H4 (cell line): Measurements from ENCODE around the gene ADGRE2. TPM values are rescaled to one million over a fixed set of nuclear protein-coding genes. Genes with fewer than 3 reads are reported as not detected.
"Not testable (repeated sequence)": the region's sequence is repeated elsewhere in the genome, so short reads cannot be mapped to it uniquely, and the experiment has no call there.

Experiments used
- DNase-seq: peaks from one replicate; pipeline ENCODE4 v3.0.0-alpha.2; 2015; ENCODE audit warnings: low spot score
- total RNA-seq: library from RNA; depleted of rRNA; stranded (reverse); fragments of >200 nt; shearing (Covaris generic); gene quantifications from 2 replicates; pipeline ENCODE4 v1.2.3, GENCODE V29; 2014; rRNA removed

ADGRE2 gene
- 0.12 and 0.76 TPM in 2 replicates for total RNA-seq

- not testable (repeated sequence) for DNase-seq
These were observed at the start of gene ADGRE2 for GRCh38 chr19:14778110-14778845. ADGRE2 (minus strand) TSS chr19:14778560; CDS start chr19:14776756, 1,804 bp downstream.

- DNase-seq = no peak
These were observed 47.6 kb upstream of the ADGRE2 start for GRCh38 chr19:14826006-14826405.

DNA sequence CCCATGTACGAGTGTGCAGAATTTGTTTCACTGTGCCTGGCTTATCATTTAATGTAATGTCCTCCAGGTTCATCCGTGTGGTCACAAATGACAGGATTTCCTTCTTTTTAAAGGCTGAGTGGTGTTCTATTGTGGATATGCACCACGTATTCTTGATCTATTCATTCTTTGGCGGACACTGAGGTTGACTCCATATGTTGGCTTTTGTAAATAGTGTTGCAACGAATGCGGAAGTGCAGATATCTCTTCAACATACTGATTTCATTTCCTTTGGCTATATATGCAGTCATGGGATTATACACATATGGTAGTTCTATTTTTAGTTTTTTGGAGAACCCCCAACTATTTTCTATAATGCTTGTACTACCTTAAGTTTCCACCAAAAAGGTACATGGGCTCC, 43.6 kb upstream of the ADGRE2 start:
- no peak for DNase-seq

DNA sequence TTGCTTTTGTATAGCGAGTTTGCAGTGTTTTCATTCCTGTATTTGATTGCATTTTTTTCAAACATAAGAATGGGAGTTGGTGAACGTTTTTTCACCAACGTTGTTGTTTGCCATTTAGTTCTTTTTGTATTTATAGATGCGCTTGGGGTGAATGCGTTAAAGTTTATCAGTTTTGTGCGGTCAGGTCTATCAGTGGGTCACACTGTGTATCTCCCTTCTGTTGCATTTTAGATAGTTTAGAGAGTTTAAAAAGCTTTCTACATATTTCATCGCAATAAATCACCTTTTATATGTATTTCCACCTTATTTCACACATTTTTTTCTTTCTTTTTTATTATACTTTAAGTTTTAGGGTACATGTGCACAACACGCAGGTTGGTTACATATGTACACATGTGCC, 40.2 kb upstream of the ADGRE2 start:
- DNase-seq = no peak

DNA sequence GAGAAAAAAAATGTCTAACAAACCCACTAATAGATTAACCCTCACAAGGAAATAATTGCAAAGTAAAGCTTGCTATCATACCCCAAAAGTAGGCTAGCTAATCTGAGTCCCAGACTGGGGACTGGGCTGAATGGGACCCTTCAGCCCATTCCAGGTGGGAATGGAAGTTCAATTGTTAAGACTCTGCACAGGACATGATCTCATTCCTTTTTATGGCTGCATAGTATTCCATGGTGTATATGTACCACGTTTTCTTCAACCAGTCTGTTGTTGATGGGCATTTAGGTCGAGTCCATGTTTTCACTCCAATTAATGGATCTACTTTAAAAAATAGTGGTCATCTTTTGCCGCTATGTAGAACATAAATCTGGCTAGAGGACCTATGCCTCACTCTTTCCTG, 38.7 kb upstream of the ADGRE2 start:
- no peak for DNase-seq

DNA sequence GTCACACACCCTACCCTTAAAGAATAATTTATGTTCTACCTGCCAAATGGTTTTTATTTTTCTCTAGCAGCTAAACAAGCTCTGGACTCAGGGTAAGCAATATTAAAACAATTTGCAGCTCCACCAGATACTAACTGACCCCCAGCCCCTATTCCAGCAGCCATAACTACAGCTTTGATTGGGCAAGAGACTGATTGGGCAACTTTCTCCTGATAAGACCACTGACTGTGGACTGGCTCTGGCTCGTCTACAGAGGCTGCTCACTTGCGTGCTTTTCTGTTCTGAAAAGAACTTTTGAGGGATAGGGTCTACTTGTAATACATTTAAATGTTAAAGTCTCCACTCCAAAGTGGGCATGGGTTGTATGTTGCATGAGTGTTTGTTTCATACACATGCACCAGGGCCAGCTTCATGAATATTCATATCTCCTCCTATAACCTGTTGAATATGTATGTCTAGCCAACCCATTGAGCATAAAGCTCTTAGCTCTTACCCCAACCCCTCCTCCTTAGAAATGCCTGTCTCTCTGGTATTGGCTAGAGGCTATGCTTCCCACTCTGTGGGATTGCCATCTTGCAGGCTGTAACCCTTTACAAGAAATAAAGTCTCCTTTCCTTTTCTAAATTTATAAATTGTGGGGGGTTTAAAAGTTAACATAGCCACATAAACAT, 36.8 kb upstream of the ADGRE2 start:
- DNase-seq = no peak

DNA sequence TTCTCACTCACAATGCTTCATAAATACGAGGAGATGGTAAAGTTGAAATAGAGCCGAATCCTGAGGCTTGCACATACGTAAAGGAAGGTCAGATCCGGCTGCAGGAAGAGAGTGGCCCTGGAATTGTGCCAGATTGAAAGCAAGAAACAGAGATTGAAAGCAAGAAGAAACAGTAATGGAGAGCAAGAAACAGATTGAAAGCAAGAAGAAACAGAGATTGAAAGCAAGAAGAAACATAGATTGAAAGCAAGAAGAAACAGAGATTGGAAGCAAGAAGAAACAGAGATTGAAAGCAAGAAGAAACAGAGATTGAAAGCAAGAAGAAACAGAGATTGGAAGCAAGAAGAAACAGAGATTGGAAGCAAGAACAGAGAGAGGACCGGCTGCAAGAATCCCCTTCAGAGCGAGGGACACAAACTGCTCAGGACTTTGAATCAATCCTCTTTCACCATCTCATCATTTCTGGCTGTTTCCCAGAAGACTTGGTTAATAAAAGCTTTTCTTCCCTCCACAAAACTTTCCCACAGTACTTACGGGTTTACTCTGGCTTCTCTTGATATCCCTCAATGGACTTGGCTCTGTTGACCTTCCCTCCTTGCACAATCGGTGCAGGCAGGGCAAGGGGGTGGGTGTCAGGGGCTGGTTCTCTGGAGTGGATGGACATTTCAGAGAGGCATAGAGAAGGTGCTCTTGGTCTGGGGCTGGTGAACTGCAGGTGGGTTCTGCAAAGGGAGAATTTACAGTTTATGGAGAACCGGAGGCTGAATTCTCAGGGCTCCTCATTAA, 31.1 kb upstream of the ADGRE2 start:
- no peak for DNase-seq

DNA sequence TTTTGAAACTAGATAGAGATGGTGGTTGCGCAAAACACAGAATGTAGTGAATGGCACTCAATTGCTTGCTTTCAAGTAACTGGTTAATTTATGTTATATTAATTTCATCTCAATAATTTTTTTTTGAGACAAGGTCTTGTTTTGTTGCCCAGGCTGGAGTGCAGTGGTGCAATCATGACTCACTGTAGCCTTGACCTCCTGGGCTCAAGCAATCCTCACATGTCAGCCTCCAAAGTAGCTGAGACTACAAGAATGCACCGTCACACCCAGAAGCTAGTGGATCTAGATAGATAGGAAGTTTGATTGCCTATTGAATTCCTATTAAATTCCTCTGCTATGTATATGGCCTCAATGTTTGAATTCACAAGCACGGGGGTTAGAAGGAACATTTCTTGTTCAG, 26.4 kb upstream of the ADGRE2 start:
- DNase-seq = no peak

DNA sequence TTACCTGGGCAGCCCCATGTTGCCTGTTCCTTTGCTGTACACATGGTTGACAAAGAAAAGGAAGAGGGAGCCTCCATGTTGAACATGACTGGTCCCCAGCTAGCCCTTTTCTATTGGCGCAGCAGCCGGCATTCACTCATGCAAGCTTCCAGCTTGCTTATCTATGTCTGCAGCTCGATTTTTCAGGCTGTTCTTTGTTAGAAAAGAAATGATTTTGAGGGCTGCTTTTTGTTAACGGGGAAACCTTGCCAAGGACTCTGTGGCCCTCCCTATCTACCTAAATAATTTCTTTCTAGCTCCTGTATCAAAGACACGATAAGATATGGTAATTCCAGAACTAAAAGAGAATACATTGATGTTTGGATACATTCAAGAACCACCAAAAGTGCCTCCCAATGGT, 20.4 kb upstream of the ADGRE2 start:
- DNase-seq = no peak

DNA sequence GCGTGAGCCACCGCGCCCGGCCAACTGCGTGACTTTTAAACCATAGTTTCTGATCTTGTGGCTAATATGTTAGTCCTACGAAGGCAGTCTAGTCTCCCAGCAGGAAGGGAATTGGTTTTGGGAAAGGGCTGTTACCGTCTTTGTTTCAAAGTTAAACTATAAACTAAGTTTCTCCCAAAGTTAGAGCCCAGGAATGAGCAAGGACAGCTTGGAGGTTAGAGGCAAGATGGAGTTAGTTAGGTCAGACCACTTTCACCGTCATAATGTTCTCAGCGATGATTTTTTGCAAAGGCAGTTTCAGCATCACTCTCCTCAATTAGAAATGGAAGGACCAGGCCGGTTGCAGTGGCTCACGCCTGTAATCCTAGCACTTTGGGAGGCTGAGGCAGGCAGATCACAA, 17.7 kb upstream of the ADGRE2 start:
- DNase-seq = no peak

- peak; percentile 36 for DNase-seq
These were observed 16.8 kb upstream of the ADGRE2 start for GRCh38 chr19:14795078-14795721.

DNA sequence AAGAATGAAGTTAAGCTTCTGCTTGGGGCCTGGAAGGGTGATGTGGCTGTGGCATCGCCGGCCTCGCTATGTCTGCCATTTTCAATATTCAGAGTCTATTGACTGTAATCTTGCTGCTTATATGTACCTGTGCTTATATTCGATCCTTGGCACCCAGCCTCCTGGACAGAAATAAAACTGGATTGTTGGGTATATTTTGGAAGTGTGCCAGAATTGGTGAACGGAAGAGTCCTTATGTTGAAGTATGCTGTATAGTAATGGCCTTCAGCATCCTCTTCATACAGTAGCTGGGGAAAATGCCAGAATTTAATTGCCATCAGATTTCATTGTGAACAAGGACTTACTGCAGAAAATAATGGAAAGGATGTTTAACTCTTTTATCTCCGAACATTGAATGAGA, 13.9 kb upstream of the ADGRE2 start:
- not testable (repeated sequence) for DNase-seq

DNA sequence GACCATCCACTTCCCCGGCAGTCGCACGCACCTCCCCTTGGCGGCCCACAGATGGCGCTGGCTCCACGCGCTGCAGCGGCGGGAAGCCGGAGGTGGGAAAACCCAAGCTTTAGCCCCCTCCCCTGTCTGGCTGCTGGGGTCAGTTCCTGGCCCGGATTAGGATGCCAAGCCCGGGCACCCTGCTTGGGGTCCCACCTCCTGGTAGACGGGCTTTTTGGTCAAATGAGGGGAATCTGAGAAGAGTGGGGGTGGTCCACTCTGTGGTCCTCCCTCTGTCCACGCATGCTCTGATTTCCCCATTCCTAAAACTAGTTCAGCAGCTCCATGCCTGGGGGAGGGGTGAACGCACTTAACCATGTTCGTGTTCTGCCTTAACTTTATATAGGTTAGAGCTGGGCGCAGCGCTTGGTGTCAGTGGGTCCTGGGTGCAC, 8.1 kb upstream of the ADGRE2 start:
- no peak for DNase-seq

DNA sequence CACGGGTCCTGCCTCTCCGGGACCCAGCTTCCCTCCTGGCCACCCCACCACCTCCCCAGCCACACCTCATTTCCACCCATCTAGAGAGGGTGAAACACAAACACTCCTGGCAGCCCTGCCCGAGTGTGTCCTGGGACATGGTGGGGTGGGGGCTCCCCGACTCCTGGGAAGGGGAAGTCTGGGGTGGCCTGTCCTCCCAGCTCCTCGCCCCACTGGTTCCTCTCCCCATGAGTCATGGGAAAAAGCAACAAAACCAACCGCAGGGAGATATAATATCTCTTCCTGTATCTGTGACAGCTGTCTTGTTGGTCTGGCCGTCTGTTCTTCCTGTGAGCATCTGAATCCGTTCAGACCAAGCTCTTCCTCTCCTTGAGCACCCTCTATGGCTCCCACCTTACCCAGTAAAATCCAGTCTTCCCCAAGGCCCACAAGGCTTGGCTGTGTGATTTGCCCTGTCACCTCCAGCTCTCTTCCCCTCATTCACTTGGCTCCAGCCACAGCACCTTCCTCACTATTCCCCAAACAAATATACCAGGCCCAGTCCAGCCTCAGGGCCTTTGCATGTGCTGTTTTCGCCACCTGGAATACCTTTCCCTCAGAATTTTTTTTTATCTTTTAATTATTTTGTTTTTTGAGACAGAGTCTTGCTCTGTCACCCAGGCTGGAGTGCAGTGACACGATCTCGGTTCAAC, 6.9 kb upstream of the ADGRE2 start:
- DNase-seq = peak; percentile 76

DNA sequence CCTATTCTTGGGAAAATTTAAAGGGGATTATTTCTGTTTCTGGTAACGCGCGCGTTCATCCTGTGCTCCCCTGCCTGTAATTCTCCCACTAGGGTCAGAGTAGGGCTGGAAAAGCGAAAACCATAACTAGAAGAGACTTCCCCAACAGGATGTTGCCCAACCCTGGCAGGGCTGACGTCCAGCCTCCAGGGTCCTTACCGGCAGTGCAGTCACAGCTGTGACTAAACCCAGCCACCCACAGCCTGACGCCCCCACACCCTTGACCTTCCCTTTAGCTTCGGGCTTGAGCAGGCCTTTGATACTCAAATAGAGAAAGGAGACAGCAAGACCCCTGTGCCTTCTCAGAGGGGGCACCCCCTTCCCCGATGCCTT, 6.4 kb upstream of the ADGRE2 start:
- peak; percentile 80 for DNase-seq

DNA sequence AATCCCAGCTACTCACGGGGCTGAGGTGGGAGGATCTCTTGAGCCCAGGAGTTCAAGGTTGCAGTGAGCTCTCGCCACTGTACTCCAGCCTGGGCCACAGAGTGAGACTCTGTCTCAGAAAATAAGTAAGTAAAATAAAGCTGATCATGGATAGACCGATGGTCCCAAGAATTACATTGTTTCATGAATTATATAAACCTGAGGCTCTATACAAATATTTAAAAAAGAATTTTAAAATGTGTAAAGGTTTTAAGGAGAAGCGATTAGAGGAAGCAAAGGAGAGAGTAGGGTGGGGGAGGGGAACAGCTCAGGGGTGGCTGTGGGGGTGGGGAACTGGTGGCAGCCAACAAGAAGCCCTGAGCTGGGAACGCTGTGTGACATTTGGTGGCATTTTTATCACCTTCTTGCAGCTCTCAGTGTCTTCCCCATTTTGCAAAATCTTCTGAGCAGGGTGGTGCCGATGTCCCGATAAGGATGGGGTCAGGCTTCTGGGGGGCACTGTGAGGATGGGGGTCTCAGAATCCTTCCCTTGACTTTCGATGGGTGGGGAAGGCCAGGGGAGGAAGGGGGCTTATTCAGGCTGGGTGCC, 5.1 kb upstream of the ADGRE2 start:
- DNase-seq = not testable (repeated sequence)

DNA sequence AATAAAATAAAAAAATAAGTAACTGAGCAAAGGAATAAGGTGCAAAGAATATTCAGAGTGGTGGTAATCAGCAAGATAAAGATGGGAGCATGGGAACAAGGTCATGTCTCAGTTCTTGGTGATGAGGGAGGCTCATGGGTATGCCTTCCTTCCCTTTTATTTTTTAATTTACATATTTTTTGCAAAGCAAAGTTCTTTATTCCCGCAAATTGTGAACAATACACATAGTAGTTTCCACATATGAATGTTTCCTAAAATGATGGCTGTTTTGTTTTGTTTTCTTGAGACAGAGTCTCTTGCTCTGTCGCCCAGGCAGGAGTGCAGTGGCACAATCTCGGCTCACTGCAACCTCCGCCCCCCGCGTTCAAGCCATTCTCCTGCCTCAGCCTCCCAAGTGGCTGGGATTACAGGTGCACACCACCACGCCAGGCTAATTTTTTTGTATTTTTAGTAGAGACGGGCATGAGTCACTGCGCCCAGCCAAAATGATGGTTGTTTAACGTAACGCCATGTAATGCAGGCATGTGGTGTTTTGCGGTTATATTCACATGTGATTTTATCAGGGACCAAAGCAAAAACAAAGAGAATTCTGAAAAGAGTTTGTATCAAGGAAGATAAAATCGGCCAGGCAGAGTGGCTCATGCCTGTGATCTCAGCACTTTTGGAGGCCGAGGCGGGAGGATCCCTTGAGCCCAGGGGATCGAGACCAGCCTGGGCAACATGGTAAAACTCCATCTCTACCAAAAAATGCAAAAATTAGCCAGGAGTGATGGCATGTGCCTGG, 4.5 kb upstream of the ADGRE2 start:
- DNase-seq = peak; percentile 76

DNA sequence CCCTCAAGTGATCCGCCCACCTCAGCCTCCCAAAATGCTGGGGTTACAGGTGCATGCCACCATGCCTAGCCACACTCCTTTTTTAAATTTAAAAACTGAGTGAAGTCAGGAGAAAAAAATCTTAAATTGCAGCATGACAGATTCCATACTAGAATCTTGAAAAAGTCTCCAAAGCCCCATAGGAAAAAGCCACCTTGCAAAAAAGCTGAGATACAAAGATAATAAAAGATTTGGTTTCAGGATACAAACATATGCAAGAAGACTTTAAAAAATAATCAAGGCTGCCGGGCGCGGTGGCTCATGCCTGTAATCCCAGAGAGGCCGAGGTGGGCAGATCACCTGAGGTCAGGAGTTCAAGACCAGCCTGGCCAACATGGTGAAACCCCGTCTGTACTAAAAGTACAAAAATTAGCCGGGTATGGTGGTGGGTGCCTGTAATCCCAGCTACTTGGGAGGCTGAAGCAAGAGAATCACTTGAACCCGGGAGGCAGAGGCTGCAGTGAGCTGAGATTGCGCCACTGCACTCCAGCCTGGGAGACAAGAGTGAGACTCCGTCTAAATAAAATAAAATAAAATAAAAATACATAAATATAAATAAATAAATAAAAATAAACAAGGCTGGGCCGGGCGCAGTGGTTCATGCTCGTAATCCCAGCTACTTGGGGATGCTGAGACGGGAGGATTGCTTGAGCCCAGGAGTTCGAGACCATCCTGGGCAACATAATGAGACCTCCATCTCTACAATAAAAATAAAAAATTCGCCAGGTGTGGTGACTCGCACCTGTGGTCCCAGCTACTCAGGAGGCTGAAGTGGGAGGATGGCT, 3.6 kb upstream of the ADGRE2 start:
- not testable (repeated sequence) for DNase-seq

- not testable (repeated sequence) for DNase-seq
These were observed 2.4 kb upstream of the ADGRE2 start for GRCh38 chr19:14780622-14781225.
